Uterus (tissue), 2 donors: ENCODE measurements around the gene SIN3A.

Experiments used
- CTCF ChIP-seq, 4 experiments: fragments of 200-600 bp in 2 of 4; fragments of 450-650 bp in 2 of 4; sonication (generic) in 2 of 4; IDR thresholded peaks; one replicate each; pipeline ENCODE4 v1.5.1; 2016 to 2019; ENCODE audit warnings: antibody characterized with exemption in 4 of 4, mild to moderate bottlenecking in 2 of 4, moderate library complexity in 1 of 4
- POLR2A ChIP-seq, 2 donors: fragments of 450-650 bp; IDR thresholded peaks; one replicate each; pipeline ENCODE4 v1.6.1; 2016; ENCODE audit warnings: antibody characterized with exemption in 2 of 2, mild to moderate bottlenecking in 1 of 2, moderate library complexity in 1 of 2

GRCh38 chr15:75428152-75428551 lies 23.3 kb downstream of the SIN3A start:
- TF ChIP-seq CTCF (IDR thresholded peaks at IDR 0.05) (no peak), POLR2A (IDR thresholded peaks at IDR 0.05) (no peak)
